22Rv1 (cell line): ENCODE results near the gene GPR157.

Experiments
- CTCF ChIP-seq: fragments of 450-650 bp; IDR thresholded peaks from 2 replicates; pipeline ENCODE4 v1.5.1; 2017; ENCODE audit warnings: mild to moderate bottlenecking
- ZFX ChIP-seq: fragments of 450-650 bp; IDR thresholded peaks from 2 replicates; pipeline ENCODE4 v1.6.1; 2017; ENCODE audit warnings: antibody characterized with exemption, borderline replicate concordance

GRCh38 chr1:9106286-9106685 is 22.6 kb downstream of the GPR157 start:
- TF ChIP-seq ZFX: no peak
- no peak for TF ChIP-seq CTCF
